Activated CD4-positive, alpha-beta T cell treated with anti-CD3 and anti-CD28 coated beads, Interleukin-2, amount 50 U/mL, for 16 hours (primary cell): ENCODE results near the gene ISG20L2.

ENCODE experiments used
- DNase-seq: peaks from one replicate; pipeline ENCODE4 v3.0.0-alpha.2; 2020

The ISG20L2 gene

DNA sequence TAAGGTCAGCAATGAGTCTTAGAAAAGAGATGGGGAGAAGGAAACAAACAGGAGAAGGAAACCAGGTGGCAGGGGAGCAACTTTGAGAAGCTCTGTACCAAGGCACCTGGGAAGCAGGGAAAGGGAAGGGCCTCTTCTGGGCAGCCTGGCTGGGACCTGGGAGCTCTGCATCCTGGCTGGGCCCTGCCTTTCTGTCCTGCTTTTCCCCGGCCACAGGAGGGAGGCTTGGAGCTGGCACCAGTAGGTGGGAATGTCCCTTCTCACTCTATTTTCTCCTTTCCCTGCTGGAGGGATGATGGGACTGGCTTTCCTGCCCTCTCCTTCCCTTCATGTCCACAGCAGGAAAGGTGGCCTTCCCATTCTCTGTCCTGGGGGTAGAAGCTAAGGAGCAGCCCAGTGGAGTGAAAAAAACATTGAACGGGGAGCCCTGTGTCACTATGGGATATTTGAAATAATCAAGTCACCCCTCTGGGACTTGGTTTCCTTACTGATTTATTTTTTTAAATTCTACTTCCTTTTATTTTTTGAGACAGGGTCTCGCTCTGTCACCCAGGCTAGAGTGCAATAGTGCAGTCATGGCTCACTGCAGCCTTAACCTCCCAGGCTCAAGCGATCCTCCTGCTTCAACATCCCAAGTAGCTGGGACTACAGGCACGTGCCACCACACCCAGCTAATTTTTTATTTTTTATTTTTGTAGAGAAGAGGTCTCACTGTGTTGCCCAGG is 46.2 kb downstream of the ISG20L2 start:
- no peak for DNase-seq

DNA sequence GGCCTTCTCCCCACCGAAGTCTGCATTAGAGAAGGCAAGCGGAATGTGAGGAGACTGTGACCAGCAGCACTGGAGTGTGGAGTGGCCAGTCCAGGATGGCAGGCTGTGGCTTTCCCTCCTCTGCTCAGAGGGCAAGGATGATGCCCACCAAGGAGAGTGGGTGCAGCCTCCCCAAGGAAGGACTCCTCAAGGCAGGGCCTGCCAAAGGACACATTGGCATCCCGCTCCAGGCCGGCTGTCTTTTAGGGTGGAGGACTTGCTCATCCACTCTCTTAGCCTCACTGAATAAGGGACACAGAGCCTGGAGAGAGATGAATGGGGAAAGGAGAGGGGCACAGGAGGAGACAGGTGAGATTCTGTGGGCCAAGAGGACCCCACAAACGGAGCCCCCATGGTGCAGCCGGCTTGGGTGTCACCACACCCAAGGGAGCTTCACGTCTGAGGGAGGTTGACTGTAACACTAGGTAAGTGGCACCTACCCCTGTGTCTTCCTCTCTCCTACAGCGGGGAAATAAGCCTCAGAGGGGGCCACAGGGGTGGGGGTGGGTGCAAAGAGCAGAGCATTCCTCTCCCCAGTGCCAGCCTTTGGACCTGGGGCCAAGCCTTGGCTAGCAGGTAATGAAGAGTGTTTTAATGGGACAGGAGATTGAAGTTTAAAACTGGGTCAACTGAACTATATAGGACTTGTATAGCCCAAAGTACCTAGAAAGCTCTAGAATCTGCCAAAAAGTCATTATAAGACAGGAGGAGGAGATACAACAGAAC is 47.2 kb downstream of the ISG20L2 start:
- DNase-seq: no peak

DNA sequence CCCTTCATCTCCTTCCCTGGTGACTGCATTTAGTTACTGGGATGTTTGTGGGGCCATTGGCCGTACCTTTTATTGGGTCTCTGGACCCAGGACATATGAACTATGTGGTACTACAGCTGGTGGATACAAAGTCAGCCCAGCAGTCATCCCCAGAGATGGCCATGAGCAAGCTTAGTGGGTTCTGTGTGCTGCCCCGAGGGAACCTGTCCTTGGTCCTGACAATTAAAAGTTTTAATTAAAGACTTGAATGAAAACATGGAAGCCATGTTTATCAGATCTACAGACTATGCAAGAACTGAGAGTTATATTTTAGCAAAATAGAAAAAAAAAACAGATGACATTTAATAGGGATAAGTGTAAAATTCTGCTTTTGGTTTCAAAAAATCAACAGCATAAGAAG is 48.5 kb downstream of the ISG20L2 start:
- DNase-seq: no peak

DNA sequence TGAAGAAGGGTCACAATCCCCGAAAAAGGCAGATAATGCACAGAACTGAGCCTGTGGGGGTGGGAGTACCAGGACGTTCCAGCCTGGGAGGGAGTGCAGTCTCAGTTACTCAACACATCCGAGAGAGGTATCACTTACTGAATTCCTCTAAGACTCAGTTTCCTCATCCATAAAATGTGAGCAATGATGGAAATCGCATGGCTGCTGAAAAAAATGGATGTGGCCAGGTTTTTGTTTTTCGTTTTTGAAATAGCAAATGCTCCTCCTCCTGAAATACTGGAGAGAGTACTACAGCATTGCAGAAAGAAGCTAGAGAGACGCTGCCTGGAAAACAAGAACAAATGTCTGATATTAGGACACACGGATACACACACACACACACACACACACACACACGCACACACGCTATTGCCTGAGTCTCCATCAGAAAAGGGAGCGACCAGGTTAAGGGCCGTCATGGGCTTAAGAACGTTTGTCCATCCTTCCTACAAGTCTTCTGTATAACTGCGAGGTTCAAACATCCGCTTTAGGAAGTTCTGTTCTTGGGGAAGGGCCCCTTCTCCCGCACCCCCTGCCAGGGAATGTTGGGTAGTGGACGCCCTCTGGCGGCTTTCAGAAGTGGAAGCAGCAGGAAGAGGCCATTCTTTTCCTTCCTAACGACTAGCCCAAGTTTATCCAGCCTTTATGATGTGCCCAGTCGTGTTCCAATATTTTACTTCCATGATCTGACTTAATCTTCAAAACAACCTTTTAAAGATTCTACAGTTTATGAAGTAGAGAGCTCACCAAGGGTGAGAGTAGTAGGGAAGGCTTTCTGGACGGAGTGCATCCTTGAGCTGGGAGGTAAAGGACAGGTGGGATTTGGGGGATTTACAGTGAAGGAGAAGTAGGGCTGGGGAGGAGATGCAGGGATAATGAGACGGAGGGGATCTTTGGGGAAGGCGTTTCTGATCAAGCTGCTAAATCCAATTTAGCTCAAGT is 50.7 kb downstream of the ISG20L2 start:
- no peak for DNase-seq

DNA sequence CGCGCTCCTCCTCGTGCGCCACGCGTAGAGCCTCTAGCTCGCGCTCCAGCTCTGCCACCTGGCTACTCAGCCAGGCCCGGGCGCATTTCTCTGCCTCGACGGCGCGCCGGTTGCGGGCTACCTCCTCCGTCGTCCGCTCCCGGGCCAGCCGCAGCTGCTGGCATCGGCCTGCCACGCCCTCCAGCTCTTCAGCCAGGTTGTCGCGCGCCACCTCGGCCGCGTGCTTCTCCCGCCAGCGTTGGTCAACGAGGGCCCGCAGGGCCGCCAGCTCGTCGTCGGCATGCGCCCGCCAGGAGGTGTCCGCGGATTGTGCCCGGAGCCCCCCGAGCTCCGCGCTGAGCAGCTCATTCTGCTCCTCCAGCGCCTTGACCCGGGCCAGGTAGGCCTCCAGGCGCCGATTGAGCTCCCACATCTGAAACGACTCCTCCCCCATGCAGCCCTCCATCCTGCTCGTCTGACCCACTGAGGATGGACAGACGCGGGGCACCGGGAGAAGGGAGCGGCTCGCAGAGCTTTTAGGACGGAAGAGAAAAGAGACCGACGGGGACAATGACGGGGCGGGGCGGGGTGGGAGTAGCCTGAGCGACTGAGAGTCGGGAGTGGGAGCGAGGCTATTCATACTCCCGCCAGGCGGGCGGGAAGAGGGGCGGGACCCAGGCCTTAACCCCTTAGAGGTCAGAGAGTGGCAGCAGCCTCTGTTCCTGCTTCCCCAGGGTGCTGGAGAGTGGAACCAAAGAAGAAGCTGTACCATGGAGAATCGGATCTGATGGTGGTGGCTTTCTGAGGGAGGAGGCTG is 51.5 kb downstream of the ISG20L2 start, which contains the start of gene NES:
Gene NES (minus strand): TSS at position 588 of the 796 bp plus-strand sequence. CDS start 143 bp downstream, at position 445.
- no peak for DNase-seq

DNA sequence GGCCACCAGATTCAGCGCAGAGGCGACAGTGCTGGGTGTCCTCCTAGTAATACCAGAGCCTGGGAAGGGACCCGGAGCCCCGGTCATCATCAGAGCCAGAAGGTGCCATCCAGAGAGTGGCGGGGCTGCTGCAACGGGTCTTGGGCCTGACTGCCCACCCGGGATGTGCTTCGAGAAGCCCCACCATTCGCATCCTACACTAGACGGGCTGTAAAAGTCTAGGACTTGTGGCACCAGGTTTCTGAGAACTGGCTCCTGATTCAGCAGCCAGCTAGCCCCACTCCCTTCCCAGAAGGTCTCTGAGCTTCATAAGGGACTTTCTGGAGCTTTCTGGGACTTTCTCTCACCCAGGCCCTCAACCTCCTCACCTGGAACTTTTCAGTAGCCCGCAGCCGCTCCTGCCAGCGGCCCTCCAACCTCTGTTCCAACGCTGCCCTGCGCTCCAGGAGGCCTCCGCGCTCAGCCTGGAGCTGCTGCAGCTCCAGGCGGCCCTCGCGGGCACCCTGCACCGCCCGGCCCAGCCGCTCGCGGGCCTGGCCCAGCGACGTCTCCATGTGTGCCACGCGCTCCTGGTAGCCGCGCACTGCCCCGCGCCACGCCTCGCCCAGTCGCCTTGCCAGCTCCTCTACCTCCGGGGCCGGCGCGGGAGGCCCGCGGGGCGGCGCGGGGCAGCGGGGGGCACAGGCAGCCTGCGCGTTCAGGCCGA is 52.3 kb downstream of the ISG20L2 start:
- no peak for DNase-seq

DNA sequence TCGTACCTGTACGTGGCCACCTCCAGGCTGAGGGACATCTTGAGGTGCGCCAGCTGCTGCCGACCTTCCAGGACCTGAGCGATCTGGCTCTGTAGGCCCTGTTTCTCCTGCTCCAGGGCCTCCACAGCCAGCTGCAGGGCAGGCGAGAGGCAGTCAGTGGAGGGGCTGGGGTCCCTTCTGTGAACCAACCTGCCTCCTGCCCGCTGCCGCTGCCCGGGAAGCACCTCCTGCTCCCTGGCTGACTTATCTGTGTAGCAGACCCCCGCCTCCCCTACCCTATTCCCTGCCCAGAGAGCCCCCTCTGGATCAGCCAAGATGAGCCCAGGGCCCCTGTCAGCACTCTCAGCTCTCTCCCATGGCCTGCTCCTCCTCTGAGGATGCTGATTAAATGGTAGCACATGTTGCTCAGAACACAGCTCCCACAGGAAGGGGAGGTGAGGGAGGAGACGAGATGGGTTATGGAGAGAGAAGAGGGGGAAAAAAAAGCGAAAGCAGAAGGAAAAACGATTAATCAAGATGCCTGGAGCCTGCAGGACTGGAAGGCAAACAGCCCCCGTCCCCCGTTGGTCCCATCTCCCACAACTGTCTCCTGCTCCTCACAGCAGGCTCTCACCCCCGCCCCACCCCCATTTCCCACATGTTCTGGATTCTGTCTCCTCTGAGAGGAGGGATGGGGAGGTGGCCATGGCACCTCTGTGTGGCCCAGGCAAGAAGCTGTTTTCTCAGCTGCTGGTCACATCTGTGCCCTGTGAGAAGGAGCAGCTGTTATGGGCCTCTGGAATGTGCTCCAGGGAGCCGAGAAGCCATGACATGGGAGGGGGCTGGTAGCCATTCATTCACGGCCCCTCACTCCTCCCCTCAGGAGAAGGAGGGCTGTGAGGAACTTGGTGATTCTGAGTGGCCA is 53.1 kb downstream of the ISG20L2 start:
- no peak for DNase-seq

DNA sequence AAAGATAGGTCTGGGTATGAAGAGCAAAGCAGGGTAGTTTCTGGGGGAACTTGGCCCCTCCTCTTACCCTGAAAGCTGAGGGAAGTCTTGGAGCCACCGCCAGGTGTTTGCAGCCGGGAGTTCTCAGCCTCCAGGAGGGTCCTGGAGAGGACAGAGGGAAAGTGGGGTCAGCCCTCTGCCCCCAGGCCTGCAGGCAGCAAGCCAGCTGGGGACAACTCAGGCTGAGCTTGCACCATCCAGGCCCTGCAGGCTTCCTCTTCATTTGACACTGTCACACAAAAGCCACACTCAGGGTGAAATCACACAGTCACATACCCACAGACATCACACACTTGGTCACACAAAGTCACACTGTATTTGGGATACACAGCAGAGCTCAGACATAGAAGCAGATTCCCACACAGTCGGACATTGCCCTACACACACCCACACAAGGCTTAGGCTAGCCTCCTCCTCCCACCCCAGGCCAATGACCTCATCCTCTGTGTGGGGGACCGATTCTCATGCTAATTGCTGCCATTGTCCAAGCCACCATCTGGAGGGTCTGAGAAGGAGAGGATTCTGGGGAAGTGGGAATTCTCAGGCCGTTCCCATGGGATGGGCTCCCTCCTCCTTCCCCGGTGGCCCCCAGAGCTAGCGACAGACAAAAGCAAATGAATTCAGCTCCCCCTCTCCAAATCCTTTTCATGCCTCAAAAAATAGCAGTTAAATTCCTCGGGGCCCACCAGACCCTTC is 55.0 kb downstream of the ISG20L2 start:
- no peak for DNase-seq
